SK-N-SH treated with all-trans-retinoic acid at 6 μM for 48 hours (cell line): ENCODE results near the gene DCUN1D2.

Source experiments
- BACH2 ChIP-seq: fragments of 250-450 bp; sonication (Bioruptor Pico); IDR thresholded peaks from 2 replicates; pipeline ENCODE4 v1.9.0; 2021; ENCODE audit warnings: mild to moderate bottlenecking, borderline replicate concordance
- CSDC2 ChIP-seq: fragments of 250-450 bp; sonication (Bioruptor Pico); IDR thresholded peaks from 2 replicates; pipeline ENCODE4 v1.5.0; 2020; ENCODE audit warnings: mild to moderate bottlenecking, moderate library complexity
- ESRRG ChIP-seq: fragments of 250-450 bp; sonication (Bioruptor Pico); IDR thresholded peaks from 2 replicates; pipeline ENCODE4 v1.6.1; 2021; ENCODE audit warnings: mild to moderate bottlenecking
- GLIS3 ChIP-seq: fragments of 250-450 bp; sonication (Bioruptor Pico); IDR thresholded peaks from 2 replicates; pipeline ENCODE4 v1.5.0; 2020; ENCODE audit warnings: mild to moderate bottlenecking, moderate library complexity
- OSR1 ChIP-seq: fragments of 250-450 bp; sonication (Bioruptor Pico); IDR thresholded peaks from 2 replicates; pipeline ENCODE4 v1.8.0; 2022; ENCODE audit warnings: moderate library complexity, mild to moderate bottlenecking, inconsistent platforms
- SNAI2 ChIP-seq: fragments of 250-450 bp; sonication (Bioruptor Pico); IDR thresholded peaks from 2 replicates; pipeline ENCODE4 v1.5.0; 2020; ENCODE audit warnings: mild to moderate bottlenecking, moderate library complexity
- TCF4 ChIP-seq: fragments of 250-450 bp; sonication (Bioruptor Pico); IDR thresholded peaks from 2 replicates; pipeline ENCODE4 v1.8.0; 2021; ENCODE audit warnings: mild to moderate bottlenecking, moderate library complexity, borderline replicate concordance
- TSHZ2 ChIP-seq: fragments of 250-450 bp; sonication (Bioruptor Pico); IDR thresholded peaks from 2 replicates; pipeline ENCODE4 v1.5.0; 2020; ENCODE audit warnings: mild to moderate bottlenecking, moderate library complexity
- ZFP30 ChIP-seq: fragments of 450-650 bp; formaldehyde crosslinking; IDR thresholded peaks from 2 replicates; pipeline ENCODE4 v1.5.0; 2022; ENCODE audit warnings: mild to moderate bottlenecking, moderate library complexity
- ZNF70 ChIP-seq: fragments of 450-650 bp; formaldehyde crosslinking; IDR thresholded peaks from 2 replicates; pipeline ENCODE4 v1.5.0; 2020; ENCODE audit warnings: mild to moderate bottlenecking, moderate library complexity
- ZNF8 ChIP-seq: fragments of 450-650 bp; formaldehyde crosslinking; IDR thresholded peaks from 2 replicates; pipeline ENCODE4 v1.5.0; 2020; ENCODE audit warnings: mild to moderate bottlenecking, moderate library complexity
- TF ChIP-seq, protein P1 (sequence below): fragments of 250-450 bp; sonication (Bioruptor Pico); IDR thresholded peaks from 2 replicates; pipeline ENCODE4 v1.5.1; 2021; ENCODE audit warnings: mild to moderate bottlenecking, moderate library complexity
- TF ChIP-seq, protein P2 (sequence below): fragments of 250-450 bp; sonication (Bioruptor Pico); IDR thresholded peaks from 2 replicates; pipeline ENCODE4 v1.8.0; 2021; ENCODE audit warnings: low read depth, mild to moderate bottlenecking, moderate library complexity, borderline replicate concordance

DNA sequence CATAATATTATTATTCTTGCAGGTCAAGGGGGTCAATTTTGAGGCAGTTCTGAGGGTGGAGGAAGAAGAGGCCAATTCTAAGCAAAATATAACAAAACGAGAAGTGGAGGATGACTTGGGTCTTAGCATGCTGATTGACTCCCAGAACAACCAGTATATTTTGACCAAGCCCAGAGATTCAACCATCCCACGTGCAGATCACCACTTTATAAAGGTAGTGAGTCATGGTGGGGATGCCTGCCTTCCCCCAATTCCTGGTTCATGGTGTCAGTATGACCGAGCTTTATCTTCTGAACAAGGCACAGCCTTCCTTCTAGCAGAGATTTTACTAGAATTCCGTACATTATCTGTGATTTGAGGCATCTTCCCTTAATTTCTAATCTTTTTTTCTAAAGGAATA is 9.4 kb upstream of the DCUN1D2 start:
- TF ChIP-seq BACH2 (CRISPR knock-in tag), result no peak
- no peak for TF ChIP-seq SNAI2 (CRISPR knock-in tag)
- no peak for TF ChIP-seq GLIS3
- no peak for TF ChIP-seq ZNF8 (CRISPR knock-in tag)
- no peak for TF ChIP-seq ZNF70 (CRISPR knock-in tag)
- no peak for TF ChIP-seq ESRRG
- TF ChIP-seq, protein P1, sequence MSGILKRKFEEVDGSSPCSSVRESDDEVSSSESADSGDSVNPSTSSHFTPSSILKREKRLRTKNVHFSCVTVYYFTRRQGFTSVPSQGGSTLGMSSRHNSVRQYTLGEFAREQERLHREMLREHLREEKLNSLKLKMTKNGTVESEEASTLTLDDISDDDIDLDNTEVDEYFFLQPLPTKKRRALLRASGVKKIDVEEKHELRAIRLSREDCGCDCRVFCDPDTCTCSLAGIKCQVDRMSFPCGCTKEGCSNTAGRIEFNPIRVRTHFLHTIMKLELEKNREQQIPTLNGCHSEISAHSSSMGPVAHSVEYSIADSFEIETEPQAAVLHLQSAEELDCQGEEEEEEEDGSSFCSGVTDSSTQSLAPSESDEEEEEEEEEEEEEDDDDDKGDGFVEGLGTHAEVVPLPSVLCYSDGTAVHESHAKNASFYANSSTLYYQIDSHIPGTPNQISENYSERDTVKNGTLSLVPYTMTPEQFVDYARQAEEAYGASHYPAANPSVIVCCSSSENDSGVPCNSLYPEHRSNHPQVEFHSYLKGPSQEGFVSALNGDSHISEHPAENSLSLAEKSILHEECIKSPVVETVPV (CRISPR knock-in tag), result no peak
- no peak for TF ChIP-seq CSDC2 (CRISPR knock-in tag)
- TF ChIP-seq TSHZ2, result no peak
- no peak for TF ChIP-seq ZFP30 (CRISPR knock-in tag)
- TF ChIP-seq TCF4 (CRISPR knock-in tag), result no peak
- TF ChIP-seq, protein P2, sequence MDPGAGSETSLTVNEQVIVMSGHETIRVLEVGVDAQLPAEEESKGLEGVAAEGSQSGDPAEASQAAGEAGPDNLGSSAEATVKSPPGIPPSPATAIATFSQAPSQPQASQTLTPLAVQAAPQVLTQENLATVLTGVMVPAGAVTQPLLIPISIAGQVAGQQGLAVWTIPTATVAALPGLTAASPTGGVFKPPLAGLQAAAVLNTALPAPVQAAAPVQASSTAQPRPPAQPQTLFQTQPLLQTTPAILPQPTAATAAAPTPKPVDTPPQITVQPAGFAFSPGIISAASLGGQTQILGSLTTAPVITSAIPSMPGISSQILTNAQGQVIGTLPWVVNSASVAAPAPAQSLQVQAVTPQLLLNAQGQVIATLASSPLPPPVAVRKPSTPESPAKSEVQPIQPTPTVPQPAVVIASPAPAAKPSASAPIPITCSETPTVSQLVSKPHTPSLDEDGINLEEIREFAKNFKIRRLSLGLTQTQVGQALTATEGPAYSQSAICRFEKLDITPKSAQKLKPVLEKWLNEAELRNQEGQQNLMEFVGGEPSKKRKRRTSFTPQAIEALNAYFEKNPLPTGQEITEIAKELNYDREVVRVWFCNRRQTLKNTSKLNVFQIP (CRISPR knock-in tag), result no peak
- TF ChIP-seq OSR1 (CRISPR knock-in tag), result no peak
